AG09309 (cell line): ENCODE measurements around the gene PDCL2.
"Not testable (repeated sequence)": the region's sequence is repeated elsewhere in the genome, so short reads cannot be mapped to it uniquely, and the experiment has no call there.

Source experiments
- DNase-seq: peaks from one replicate; pipeline ENCODE4 v3.0.0-alpha.2; 2010; ENCODE audit warnings: low read depth
- H3K4me3 ChIP-seq: 2 replicates; pipeline ENCODE4 v1.5.1; 2011; ENCODE audit warnings: mild to moderate bottlenecking, low read depth, low read length, moderate library complexity; ENCODE audit not compliant: control insufficient read depth
- TF ChIP-seq, protein P1 (sequence below): IDR thresholded peaks from 2 replicates; pipeline ENCODE4 v1.5.1; 2011; ENCODE audit warnings: mild to moderate bottlenecking, low read depth, low read length, inconsistent platforms; ENCODE audit not compliant: insufficient read depth, control insufficient read depth; ENCODE audit errors: missing control alignments

PDCL2 gene

DNA sequence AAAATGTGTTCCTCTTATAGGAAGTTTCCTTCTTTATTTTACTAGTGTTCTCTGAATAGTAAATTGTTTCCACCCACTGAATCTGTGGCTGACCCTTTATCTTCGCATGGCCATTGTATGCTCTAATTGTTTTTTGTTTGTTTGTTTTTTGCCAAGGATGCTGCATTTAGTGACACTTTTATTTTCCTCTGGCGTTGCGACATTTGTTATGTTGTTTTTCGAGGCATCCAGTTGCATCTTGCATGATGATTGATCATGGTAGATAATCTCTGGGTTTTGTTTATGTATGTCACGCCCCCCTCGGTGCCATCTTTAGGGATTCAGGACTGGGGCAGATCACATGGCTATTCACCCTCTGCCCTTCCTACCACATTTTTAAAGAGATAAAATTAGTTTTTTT, 41.9 kb upstream of the PDCL2 start:
- no peak for DNase-seq
- no peak overlapping the region for H3K4me3 ChIP-seq
- TF ChIP-seq, protein P1, sequence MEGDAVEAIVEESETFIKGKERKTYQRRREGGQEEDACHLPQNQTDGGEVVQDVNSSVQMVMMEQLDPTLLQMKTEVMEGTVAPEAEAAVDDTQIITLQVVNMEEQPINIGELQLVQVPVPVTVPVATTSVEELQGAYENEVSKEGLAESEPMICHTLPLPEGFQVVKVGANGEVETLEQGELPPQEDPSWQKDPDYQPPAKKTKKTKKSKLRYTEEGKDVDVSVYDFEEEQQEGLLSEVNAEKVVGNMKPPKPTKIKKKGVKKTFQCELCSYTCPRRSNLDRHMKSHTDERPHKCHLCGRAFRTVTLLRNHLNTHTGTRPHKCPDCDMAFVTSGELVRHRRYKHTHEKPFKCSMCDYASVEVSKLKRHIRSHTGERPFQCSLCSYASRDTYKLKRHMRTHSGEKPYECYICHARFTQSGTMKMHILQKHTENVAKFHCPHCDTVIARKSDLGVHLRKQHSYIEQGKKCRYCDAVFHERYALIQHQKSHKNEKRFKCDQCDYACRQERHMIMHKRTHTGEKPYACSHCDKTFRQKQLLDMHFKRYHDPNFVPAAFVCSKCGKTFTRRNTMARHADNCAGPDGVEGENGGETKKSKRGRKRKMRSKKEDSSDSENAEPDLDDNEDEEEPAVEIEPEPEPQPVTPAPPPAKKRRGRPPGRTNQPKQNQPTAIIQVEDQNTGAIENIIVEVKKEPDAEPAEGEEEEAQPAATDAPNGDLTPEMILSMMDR = no peak

DNA sequence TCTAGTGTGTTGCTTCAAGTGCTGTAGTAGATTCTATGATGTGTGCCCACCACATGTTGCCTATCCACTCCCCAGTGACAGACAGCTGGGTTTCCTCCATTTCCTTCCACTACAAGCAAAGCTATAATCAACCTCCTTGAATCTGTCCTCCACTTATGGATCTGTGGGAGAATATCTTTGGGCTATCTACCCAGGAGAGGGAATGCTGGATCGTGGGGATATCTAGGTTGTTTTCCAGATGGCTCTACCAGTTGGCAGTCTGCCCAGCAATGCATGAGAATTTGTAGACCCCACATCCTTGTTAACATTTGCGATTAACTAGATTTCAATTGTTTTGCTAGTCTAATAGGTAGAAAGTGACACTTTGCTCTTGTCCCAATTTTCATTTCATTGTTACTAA, 33.8 kb upstream of the PDCL2 start:
- TF ChIP-seq, protein P1 = no peak
- H3K4me3 ChIP-seq = no peak overlapping the region
- DNase-seq = no peak

DNA sequence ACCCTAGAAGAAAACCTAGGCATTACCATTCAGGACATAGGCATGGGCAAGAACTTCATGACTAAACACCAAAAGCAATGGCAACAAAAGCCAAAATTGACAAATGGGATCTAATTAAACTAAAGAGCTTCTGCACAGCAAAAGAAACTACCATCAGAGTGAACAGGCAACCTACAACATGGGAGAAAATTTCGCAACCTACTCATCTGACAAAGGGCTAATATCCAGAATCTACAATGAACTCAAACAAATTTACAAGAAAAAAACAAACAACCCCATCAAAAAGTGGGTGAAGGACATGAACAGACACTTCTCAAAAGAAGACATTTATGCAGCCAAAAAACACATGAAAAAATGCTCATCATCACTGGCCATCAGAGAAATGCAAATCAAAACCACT, 32.0 kb upstream of the PDCL2 start:
- not testable (repeated sequence) for DNase-seq, H3K4me3 ChIP-seq

DNA sequence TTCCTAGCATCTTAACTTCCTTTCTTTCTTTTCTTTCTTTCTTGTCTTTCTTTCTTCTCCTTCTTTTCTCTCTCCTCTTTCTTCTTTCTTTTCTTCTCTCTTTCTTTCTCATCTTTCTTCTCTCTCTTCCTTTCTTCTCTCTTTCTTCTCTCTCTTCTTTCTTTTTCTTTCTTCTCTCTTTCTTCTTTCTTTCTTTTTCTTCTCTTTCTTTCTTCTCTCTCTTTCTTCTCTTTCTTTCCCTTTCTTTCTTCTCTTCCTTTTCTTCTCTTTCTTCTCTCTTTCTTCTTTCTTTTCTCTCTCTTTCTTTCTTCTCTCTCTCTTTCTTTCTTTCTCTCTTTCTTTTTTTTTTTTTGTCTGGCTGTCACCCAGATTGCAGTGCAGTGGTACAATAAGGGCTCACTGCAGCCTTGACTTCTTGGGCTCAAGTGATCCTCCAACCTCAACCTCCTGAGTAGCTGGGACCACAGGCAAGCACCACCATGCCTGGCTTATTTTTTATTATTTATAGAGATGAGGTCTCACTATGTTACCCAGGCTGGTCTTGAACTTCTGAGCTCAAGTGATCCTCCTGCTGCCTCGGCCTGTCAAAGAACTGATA, 26.6 kb upstream of the PDCL2 start:
- TF ChIP-seq, protein P1 = no peak
- H3K4me3 ChIP-seq = no peak overlapping the region

DNA sequence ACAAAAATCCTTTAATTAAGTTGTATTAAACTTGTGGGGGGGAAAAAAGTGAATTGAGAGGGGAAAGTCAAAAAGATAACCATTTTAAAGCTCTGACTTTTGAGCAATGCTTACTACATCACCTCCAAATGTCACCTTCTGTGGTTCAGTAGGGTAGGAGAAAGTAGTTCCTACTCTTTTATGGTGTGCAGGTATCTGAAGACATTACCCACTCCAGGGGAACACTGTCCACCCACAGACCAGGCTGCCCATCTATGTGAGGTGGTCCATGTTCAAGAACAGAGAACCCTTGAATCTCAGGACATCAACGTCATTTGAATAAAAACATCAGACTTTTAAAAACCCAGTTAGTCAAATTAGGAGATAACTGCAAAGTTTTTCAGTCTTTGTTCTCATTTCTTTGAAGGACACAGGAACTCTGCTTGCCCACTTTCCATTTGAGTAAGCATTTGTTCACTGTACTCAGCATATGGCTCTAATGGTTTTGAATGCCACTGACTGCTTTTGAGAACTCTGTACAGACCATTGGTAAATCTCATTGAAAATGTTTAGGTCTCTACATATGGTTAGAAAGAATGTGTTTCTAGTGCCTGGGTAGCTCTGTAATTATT, 25.6 kb upstream of the PDCL2 start:
- H3K4me3 ChIP-seq = no peak overlapping the region
- DNase-seq = no peak
- TF ChIP-seq, protein P1 = no peak

More for the DNA sequence above, 26.6 kb upstream of the PDCL2 start:
- no peak for DNase-seq

DNA sequence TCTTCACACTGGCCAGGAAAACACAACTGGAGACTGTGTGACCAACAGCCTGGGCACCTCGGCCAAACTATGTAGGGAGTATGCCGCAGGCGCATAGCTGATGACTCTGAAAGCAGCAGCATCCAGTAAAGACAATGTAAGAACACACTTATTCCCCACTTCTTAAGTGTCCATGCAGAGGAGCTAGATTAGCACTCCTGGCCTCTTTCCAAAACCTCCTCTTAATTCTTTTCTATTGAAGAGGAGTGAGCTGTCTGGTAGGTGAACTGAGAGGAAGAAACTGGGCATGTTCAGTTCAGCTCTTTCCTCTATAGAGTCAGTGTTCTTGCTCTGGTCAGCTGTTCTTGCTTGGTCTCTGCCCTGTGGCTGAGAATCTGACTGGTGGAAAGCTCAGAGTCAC, 23.0 kb upstream of the PDCL2 start:
- no peak overlapping the region for H3K4me3 ChIP-seq
- TF ChIP-seq, protein P1 = no peak
- DNase-seq = no peak

DNA sequence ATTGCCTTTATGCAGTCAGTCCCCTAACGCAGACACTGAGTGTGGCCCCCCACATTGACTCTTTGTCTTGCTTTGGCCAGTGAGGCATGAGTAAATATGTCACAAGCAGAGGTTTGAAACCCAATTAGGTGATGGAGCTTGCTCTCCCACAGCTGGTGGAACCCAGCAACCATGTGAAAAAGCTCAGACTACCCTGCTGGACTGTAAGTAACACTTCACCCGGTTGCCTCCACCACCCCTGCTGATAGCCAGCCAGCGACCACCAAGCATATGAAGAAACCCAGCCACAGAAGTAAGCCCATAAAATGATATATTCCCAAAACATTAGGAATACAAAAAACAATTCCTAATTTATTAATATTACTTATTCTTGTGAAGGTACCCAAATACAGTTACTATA, 21.6 kb upstream of the PDCL2 start:
- H3K4me3 ChIP-seq = no peak overlapping the region
- no peak for DNase-seq
- TF ChIP-seq, protein P1 = no peak
